Measurements from ENCODE around the gene EPB41L3. TPM values are rescaled to one million over a fixed set of nuclear protein-coding genes. Genes with fewer than 3 reads are reported as not detected.

EPB41L3 gene
- total RNA-seq, 2 experiments from 2014 or later = not detected

DNA sequence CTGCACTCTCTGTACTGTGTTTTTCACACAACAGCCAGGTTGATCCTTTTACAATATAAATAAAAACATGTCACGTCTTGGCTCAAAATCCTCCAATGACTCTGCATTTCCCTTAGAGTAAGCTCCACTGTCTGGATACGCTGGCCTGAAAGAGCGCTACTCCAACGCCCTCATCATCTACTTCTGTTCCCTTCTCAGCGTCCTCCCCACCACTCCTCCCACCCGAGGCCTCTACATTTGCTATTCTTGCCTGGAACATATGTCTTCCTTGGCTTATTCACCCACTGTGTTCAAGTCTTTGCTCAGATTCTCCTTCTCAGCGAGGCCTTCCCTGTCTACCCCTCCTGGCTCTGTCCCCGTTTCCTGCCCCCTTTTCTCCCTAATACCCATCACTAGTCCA is 37.6 kb downstream of the EPB41L3 start:
- Histone ChIP-seq H3K4me1 (ENCODE audit: insufficient read depth, low read length, poor library complexity, severe bottlenecking) (no peaks in the 10 kb centered on the region), H3K79me2 (ENCODE audit: insufficient read depth, low read depth, low read length) (no peaks in the 10 kb centered on the region), H3K27ac (ENCODE audit: low read depth, low read length, poor library complexity, severe bottlenecking) (no peak overlapping the region), H3K36me3 (ENCODE audit: insufficient read depth, low read length) (no peaks in the 10 kb centered on the region), H3K4me3 (ENCODE audit: low read depth, low read length, poor library complexity, severe bottlenecking) (no peak overlapping the region), H3K9me3 (ENCODE audit: low read length) (no peaks in the 10 kb centered on the region), H2AFZ (ENCODE audit: low read length) (no peak overlapping the region), H4K20me1 (ENCODE audit: insufficient read depth, low read length) (no peaks in the 10 kb centered on the region), H3K9me2 (ENCODE audit: insufficient read depth, low read length) (no peaks in the 10 kb centered on the region), H3K4me2 (ENCODE audit: low read length) (no peak overlapping the region)
- intact Hi-C loops (cut with micrococcal nuclease; ENCODE audit: unreplicated experiment) = no loop called here
- no TSS peak for BruUV-seq (replicated peaks)
- TF ChIP-seq, protein P1, sequence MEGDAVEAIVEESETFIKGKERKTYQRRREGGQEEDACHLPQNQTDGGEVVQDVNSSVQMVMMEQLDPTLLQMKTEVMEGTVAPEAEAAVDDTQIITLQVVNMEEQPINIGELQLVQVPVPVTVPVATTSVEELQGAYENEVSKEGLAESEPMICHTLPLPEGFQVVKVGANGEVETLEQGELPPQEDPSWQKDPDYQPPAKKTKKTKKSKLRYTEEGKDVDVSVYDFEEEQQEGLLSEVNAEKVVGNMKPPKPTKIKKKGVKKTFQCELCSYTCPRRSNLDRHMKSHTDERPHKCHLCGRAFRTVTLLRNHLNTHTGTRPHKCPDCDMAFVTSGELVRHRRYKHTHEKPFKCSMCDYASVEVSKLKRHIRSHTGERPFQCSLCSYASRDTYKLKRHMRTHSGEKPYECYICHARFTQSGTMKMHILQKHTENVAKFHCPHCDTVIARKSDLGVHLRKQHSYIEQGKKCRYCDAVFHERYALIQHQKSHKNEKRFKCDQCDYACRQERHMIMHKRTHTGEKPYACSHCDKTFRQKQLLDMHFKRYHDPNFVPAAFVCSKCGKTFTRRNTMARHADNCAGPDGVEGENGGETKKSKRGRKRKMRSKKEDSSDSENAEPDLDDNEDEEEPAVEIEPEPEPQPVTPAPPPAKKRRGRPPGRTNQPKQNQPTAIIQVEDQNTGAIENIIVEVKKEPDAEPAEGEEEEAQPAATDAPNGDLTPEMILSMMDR (conservative IDR thresholded peaks at IDR 0.05; ENCODE audit: low read length) = no peak
- no peak for TF ChIP-seq EZH2phosphoT487 (IDR thresholded peaks at IDR 0.05; ENCODE audit: borderline replicate concordance, low read depth, low read length)
- CTCF ChIA-PET (ENCODE audit: unreplicated experiment) = no interaction called here
- POLR2A ChIA-PET = no interaction called here
- DNase-seq (ENCODE audit: low spot score) = no peak

DNA sequence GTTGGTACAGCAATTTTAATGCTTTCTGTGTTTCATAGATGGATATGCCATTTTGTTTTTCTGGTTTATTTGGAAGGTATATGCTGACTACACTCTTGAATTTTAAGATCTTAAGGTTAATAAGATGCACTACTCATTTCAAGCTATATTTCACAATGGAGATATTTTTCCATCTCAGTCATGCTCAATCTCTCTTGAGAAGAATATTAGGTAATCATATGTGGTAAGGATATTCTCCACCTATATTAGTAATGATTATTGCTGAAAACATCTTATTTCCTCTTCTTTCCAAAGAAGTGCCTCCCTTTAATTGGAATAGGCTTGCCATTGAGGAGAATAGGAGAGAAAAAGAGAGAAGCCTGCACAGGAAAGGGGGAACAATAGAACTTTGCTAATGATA is 40.1 kb downstream of the EPB41L3 start:
- Histone ChIP-seq H3K4me2 (ENCODE audit: low read length) (no peak overlapping the region), H4K20me1 (ENCODE audit: insufficient read depth, low read length) (no peaks in the 10 kb centered on the region), H2AFZ (ENCODE audit: low read length) (no peak overlapping the region), H3K36me3 (ENCODE audit: insufficient read depth, low read length) (no peaks in the 10 kb centered on the region), H3K4me3 (ENCODE audit: low read depth, low read length, poor library complexity, severe bottlenecking) (no peak overlapping the region), H3K9me3 (ENCODE audit: low read length) (no peaks in the 10 kb centered on the region), H3K27ac (ENCODE audit: low read depth, low read length, poor library complexity, severe bottlenecking) (no peak overlapping the region), H3K9me2 (ENCODE audit: insufficient read depth, low read length) (no peaks in the 10 kb centered on the region), H3K4me1 (ENCODE audit: insufficient read depth, low read length, poor library complexity, severe bottlenecking) (no peaks in the 10 kb centered on the region), H3K79me2 (ENCODE audit: insufficient read depth, low read depth, low read length) (no peaks in the 10 kb centered on the region)
- no TSS peak for BruUV-seq (replicated peaks)
- TF ChIP-seq EZH2phosphoT487 (IDR thresholded peaks at IDR 0.05; ENCODE audit: borderline replicate concordance, low read depth, low read length) = no peak
- TF ChIP-seq, protein P1 (conservative IDR thresholded peaks at IDR 0.05; ENCODE audit: low read length) = no peak
- CTCF ChIA-PET (ENCODE audit: unreplicated experiment) = no interaction called here
- no peak for DNase-seq (ENCODE audit: low spot score)
- POLR2A ChIA-PET = no interaction called here
- intact Hi-C loops (cut with micrococcal nuclease; ENCODE audit: unreplicated experiment) = no loop called here

DNA sequence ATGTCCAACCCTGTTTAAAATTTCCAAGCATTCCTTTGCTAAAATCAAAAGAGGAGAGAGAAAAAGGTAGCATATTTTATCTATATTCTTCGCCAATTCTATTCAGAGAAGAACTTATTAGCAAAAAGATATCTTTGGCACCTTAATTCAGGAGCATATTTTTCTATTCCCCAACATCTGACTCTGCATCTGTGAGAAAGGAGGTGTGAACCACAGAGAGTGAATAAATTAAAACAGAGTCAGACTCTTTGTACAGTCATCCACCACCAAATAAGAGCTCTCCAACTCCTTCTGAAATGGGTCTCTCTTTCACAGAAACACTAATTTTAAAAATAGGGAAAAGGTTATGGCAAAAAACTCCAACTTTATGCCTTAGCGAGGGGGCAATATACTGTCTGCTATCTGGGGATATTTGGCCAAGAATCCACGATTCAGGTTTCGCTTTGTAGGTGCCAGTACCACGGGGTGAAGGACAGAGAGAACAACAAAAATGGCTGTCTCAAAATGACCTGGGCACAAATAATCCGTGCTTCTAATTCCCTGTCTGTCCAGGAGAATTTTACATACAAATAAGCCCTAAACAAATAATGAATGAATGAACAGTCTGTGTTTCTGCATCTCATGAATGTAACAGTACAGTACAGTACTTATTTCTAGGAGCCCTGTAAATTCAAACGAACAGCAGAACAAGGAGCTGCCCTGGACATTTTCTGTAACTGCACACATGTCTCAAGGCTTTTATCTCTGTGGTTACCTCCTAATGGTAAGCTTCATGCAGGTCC is 43.4 kb downstream of the EPB41L3 start:
- CTCF ChIA-PET (ENCODE audit: unreplicated experiment) = interaction anchor here (0.7 kb wide), 1 partner anchor 1460 kb away, joined by 3 read pairs; no protein-coding TSS in a partner anchor
- POLR2A ChIA-PET = interaction anchor here (1.4 kb wide), 1 partner anchor 21 kb away, joined by 3 read pairs; no protein-coding TSS in a partner anchor

More for the DNA sequence above, 43.4 kb downstream of the EPB41L3 start:
- Histone ChIP-seq H3K9me3 (ENCODE audit: low read length) (no peaks in the 10 kb centered on the region), H2AFZ (ENCODE audit: low read length) (no peak overlapping the region), H3K4me3 (ENCODE audit: low read depth, low read length, poor library complexity, severe bottlenecking) (no peak overlapping the region), H3K27ac (ENCODE audit: low read depth, low read length, poor library complexity, severe bottlenecking) (no peak overlapping the region), H3K9me2 (ENCODE audit: insufficient read depth, low read length) (no peaks in the 10 kb centered on the region), H3K79me2 (ENCODE audit: insufficient read depth, low read depth, low read length) (no peaks in the 10 kb centered on the region), H3K4me1 (ENCODE audit: insufficient read depth, low read length, poor library complexity, severe bottlenecking) (no peaks in the 10 kb centered on the region), H3K4me2 (ENCODE audit: low read length) (no peak overlapping the region), H3K36me3 (ENCODE audit: insufficient read depth, low read length) (no peaks in the 10 kb centered on the region), H4K20me1 (ENCODE audit: insufficient read depth, low read length) (no peaks in the 10 kb centered on the region)
- intact Hi-C loops (cut with micrococcal nuclease; ENCODE audit: unreplicated experiment) = no loop called here
- BruUV-seq (replicated peaks) = no TSS peak
- DNase-seq (ENCODE audit: low spot score) = no peak
- TF ChIP-seq, protein P1 (conservative IDR thresholded peaks at IDR 0.05; ENCODE audit: low read length) = no peak
- no peak for TF ChIP-seq EZH2phosphoT487 (IDR thresholded peaks at IDR 0.05; ENCODE audit: borderline replicate concordance, low read depth, low read length)

Data from OCI-LY7 (cell line).